NCI-H2196 (cell line): ENCODE results near the gene CCDC201.
"Not testable (repeated sequence)": the region's sequence is repeated elsewhere in the genome, so short reads cannot be mapped to it uniquely, and the experiment has no call there.

Experiments used
- DNase-seq: peaks from one replicate; lab custom pipeline; 2025; ENCODE audit not compliant: unreplicated experiment; lab: John Stamatoyannopoulos, UW

The CCDC201 gene

DNA sequence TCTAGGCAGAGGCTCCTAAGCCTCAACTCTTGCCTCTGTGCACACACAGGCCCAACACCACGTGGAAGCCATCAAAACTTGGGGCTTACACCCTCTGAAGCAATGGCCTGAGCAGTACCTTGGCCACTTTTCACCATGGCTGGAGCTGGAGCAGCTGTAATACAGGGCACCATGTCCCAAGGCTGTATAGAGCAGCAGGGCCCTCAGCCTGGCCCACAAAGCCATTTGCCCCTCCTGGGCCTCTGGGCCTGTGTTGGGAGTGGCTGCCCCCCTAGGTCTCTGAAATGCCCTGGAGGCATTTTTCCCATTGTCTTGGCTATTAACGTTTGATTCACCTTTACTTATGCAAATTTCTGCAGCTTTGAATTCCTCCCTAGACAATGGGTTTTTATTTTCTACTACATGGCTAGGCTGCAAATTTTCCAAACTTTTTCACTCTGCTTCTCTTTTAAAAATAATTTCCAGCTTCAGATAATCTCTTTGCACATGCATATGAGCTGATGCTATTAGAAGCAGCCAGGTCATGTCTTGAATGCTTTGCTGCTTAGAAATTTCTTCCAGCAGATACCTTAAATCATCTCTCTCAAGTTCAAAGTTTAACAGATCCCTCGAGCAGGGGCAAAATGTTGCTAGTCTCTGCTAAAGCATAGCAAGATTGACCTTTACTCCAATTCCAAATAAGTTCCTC, 5.7 kb upstream of the CCDC201 start:
- no peak for DNase-seq

DNA sequence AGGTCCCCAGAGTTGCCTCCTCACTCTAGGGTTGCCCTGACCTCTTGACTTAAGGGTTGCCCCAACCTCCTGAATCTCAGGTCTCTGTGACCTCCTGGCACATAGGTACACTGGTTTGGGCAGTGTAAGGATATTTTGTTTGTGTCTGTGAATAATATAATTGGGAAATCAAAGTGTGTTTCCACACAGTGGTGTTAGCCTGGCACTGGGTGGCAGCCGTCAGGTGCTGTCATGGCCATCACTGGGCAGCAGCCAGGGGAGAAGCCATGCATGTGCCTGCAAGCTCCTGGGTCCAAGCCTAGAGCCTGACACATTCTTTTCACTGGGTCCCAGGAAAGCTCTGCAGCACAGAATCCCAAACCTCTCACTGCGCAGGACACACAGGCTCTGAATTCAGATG, 3.6 kb upstream of the CCDC201 start:
- DNase-seq, result no peak

DNA sequence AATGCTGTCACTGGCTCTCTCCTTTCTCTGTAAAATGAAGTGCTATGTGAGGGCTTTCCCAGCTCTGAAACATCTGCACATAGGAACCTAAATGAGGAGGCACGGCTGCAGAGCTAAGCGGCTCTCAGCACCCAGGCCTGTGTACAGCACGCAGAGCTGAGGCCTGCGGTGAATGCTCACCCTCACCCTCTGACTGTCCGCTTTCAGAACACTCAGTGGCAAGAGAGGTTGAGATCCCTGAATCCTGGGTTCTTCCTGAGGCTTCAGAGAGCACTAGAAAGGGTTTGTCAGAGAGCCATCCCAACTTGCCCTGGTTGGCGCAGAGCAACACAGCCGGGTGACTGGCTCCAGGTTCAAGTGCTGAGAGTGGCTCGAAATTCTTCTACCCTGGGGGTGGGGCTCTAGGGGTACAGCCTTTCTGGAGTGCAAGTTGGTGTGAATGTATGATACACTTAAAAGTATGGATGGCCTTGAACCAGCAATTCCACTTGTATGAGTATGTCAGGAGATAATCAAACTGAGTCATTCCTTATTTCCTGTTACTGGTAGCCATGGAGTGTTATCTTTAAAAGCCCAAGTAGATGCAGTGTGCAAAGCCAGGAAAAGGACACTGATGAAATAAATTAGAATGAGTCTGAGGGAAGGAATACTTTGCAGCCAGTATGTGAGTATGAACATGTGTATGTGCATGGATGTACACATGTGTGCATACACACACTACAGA, 1.7 kb upstream of the CCDC201 start:
- no peak for DNase-seq

DNA sequence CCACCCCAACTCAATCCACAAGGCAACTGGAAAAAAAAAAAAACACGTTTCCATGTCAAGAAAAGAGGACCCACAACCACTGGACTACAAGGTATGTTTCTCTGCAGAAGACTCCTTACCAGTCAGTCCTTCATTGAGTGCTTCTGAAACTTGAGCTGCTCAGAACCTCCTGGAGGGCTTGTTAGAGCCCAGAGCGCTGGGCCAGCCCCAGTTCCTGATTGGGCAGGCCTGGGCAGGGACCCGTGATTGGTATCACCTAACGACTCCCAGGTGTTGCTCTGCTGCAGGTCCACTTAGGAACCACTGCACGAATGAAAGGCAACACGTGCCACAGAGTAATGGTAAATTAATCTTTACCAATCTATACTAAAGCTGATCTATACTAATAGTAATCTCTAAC, 473 bp upstream of the CCDC201 start:
- DNase-seq, result no peak

DNA sequence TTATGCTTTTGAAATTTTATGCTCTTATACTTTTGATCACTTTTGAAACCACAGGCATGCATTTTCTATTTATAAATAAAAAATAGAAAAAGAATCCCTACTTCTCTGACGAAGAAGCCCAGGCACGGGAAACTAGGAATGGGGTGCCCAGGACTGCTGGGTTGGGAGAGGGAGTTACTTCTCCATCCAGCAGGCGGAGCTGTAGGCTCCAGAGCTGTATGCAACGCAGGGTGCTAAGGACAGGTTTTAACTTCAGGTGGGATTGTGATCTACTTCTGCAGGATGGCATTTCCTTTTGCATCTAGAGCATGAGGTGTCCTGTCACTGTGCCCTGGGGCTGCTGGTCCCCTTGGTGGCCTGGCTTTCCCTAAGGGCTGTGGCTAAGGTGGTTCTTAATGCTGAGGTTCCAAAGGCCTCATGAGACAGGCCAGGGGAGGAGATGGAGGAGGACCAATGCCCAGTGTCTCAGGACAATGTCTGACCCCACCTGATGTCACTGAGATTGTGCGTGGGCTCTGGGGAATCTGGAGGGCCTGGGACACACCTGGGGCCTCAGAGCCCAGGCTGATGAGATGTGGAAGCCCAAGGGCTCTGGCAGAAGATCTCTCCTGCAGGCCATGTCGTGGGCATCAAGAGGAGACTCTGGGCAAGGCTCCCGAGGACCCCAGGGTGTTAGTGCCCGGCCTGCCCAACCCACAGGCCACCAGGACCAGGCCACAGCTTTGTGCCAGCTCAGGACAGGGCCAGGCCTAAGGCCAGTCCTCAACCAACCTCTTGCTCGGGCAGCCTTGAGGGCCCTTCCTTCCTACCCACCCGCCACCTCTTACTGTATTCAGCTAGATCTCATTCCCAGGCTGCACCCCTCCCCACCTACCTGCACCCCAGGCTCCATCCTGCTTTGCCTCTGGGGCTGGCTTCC, 507 bp downstream of the CCDC201 start:
- DNase-seq, result no peak

DNA sequence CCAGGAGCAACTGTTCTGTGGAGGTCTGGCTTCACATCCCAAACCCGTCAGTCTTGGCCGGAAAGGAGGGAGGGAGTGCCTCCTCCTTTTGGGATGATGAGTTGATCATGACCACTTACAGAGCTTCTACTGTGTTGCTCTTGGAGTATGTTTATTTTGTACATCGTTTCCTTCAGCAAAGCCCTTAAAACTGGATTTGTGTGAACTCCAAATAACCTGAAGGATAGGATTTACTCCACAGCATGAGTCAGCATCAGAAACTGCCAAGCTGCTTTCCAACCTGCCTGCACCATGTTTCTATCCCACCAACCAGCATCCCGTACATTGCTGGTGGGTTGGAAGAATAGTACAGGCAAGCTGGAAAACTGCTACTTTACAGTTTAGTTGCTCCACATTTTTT, 3.5 kb downstream of the CCDC201 start:
- no peak for DNase-seq

DNA sequence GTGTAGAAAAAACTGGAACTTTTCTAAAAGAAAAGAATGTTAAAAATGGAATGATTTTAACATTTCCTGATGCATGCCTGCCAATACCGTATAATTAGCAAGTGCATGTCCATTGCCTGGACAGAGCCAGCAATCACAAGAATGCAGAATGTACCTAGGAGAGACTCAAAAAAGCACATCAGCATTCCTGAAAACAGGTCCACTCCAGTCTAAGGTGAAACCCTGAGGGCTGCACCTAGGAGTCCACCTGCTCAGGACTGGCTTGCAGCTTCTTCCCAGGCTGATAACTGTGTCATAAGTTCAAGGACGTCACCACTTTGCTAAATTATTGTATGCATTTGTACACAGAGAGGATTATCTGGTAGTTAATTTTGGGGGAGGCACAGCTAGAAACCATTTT, 5.4 kb downstream of the CCDC201 start:
- no peak for DNase-seq

DNA sequence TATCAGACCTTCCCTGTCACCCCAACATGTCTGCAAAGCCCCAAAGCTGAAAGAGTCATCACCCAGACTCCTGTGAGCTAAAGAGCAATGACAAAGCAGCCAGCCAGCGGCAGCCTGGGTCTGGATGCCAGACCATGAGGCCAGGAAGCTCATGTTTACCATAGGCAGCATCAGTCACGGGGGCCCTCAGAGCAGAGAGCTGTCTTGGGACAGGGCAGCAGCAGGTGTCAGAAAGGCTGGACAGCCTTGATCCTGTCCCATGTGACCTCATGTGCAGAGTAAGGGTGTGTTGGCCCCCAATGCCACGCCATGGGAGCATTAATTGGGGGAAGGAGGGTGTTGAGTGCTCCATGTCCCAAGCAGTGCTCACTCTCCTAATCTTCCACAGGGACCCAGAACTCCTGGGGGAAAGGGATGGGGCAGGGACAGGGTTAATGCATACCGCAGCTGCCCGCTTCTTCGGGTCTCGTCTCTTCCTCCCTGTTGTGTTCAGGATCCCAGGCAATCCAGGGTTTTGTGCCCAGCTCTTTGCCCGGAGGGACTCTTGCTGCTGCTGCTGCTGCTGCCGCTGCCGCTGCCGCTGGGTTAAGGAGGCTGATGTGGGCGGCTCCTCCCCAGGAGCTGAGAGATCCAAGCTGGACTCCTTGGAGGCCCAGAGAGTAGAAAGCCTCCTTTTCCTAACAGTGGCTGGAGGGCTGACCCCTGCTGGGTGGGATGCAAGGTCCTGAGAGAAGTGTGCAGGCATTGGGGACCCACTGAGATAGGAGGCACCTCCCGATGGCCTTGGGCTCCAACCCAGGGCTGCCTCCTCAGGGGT, 7.1 kb downstream of the CCDC201 start:
- DNase-seq, result no peak

DNA sequence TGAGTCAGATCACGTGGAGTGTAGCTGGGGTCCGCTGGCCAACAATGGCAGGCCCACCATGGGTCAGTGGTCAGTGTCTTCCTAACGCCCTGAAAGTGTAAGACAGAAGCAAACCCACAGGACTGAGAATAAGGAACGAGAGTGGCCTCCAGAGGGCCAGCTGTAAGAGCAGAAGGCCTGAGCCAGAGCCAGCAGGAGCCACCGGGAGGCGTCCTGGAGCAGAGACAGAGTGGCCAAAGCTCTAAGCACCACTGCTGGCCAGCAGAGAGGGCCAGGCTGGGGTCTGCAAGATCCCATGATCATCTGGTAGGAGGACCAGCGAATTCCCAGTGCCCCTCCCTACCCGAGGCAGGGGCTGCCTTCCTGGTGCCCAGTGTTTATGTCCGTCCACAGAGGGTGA, 9.2 kb downstream of the CCDC201 start:
- DNase-seq, result no peak

DNA sequence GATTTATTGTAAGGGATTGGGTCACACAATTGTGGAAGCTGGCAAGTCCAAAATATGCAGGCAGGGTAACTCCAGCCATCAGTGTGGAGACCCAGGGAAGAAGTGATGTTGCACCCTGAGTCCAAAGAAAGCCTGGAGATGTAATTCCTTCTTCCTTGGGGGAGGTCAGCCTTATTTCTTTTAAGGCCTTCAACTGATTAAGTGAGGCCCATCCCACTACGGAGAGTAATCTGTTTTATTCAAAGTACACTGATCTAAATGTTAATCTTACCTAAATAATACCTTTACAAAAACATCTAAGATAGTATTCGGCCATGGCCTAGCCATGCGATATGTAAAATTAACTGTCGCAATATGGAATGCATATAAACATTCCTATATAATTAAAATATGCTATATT, 16.0 kb downstream of the CCDC201 start:
- DNase-seq, result not testable (repeated sequence)

DNA sequence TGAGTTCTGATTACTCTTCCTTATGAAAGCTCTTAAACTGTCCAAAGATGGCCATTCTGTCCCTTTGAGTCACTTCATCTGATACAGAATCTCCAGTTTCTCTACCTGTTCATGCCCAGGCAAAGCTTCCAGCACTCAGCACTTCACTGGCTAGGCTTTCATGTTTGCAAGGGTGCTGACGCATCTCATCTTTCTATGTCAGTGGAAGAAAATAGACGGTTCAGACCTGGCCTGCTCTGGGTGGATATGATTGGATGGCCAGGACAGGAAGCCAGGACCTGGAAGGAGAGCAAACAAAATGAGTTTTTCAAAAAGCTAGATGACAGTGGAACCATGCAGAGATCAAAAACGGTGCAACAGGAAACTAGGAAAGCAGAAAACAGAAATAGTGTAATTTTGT, 17.2 kb downstream of the CCDC201 start:
- peak; percentile 18 for DNase-seq

DNA sequence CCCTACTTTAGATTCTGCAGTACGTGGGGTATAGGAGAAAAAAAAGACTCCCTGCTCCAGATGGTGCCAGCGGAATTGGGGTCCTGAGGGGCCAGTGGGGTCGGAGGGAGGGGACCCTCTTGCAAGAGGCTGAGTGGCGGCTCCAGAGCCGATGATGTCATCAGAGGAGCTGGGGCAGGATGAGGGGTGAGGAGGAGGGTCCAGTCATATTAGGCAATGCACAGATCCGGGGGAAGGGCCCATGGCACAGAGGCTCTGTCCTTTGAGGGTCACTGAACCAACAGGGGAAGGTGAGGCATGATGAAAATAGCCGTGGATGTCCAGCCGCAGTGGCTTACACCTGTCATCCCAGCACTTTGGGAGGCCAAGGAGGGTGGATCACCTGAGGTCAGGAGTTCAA, 19.4 kb downstream of the CCDC201 start:
- DNase-seq, result not testable (repeated sequence)

DNA sequence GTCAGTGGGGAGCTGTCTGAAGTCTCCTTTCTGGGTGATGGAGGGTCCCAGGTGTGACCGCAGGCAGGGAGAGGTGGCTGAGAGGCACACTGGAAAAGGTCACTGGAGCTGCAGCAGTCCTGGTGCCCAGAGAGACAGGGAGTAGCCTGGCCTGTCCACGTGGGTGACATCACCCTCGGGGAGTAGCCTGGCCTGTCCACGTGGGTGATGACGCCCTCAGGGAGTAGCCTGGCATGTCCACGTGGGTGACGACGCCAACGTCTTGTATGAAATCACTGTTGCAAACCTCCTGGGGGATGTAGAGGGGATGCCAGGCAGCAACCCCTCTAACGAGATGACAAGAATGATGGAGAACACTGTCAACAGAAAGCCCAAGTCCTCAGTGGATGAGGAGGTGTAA, 19.9 kb downstream of the CCDC201 start:
- not testable (repeated sequence) for DNase-seq

DNA sequence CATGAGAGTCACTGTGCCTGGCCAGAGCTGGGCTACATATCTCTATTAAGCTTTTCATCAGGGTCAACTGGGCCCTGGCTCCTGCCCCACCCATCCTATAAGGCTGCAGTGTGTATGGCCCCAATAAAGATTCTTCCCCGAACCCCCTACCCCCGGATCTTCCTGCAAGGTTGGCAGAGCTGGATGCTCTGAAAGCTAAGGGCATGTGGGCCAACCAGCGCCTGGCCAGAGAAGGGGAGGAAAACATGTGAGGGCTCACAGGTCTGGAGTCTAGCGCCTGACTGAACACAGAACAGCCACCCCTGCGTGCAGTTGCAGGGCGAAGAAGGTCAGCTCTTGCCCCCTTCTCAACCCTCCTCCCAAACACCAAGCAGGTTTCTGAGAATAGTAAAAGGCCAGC, 24.1 kb downstream of the CCDC201 start:
- not testable (repeated sequence) for DNase-seq

DNA sequence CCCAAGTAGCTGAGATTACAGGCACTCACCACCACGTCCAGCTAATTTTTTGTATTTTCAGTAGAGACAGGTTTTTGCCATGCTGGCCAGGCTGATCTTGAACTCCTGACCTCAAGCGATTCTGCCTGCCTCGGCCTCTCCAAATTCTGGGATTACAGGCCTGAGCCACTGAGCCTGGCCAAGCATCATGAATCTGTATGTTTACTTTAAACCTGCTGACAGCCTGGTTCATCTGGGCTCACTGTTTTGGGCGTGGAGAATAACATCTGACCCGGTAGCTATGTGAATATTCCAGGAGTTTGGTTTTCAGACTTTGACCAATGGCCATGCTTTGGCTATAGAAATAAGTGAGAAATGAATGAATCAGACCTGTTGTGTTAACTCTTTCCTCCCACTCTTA, 26.3 kb downstream of the CCDC201 start:
- not testable (repeated sequence) for DNase-seq

DNA sequence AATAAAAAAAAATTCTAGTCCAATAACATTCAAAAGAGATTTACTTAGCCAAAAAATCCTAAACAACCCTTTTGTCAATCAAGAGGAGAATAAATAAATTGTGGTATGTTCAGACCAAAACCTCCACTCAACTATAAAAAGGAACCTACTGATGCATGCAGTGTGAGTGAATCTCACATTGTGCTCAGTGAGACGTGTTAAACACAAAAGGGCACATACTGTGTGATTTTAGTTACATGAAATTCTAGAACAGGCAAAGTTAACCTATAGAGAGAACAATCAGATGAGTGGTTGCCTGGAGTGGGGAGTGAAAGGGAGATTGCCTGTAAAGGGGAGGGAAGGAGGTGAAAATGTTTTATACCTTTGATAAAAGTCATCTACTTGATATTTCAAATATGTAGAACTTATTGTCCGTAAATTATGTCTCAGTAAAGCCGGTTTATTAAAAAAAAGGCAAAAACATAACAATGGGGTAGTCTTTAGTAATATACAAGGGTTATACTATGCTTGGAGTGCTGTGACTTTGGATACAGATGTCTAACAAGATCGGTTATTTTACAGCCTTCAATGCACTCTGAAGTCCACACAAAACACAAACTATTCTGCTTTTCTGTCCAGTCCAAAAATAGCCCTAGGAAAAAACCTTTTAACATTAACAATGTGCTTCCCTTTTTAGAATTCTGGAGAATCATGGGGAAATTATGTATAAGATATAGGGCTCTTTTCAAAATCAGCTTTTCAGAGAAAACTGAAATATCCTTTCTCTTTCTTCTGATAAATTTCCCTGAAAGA, 30.8 kb downstream of the CCDC201 start:
- not testable (repeated sequence) for DNase-seq

DNA sequence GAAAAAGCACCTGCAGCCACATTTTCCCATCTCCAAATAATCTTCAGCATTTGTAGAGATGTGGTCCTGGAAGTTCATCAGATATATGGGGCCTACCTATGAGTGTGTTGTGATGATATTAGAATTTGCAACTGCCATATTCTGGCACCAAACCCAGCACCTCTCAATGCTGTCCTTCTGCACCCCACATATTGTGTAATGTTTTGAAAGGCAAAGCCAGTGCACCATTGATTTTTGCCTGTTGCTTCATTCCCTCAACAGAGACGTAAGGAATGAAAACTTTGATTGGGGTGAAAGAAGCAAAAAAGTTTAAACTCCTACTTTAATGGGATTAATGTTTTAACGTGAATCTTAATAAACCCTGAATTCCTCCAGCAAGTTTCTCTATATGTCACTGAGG, 34.0 kb downstream of the CCDC201 start:
- DNase-seq, result not testable (repeated sequence)

DNA sequence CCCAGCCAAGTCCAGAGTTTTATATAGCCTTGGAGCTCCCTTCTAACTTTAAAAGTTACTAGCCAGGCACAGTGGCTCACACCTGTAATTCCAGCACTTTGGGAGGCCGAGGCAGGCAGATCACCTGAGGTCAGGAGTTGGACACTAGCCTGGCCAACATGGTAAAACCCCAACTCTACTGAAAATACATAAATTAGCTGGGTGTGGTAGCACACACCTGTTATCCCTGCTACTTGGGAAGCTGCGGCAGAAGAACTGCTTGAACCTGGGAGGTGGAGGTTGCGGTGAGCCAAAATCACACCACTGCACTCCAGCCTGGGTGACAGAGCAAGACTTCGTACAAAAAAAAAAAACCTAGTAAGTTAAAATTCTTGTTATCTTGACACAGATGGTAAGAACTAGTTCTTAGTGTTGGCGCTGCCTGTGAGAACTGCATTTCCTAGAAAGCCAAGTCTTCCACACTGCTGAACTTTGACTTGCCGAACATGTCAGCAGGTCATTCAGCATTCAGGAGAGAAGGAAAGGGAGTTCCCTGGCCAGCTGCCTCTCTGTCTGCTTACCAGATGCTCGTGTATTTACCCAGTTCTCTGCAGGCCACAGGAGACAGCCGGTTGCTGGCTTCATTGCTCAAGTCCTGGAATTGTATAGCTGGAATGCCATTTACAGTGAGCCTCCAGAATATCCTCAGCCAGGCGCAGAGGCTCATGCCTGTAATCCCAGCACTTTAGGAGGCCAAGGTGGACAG, 40.3 kb downstream of the CCDC201 start:
- not testable (repeated sequence) for DNase-seq

DNA sequence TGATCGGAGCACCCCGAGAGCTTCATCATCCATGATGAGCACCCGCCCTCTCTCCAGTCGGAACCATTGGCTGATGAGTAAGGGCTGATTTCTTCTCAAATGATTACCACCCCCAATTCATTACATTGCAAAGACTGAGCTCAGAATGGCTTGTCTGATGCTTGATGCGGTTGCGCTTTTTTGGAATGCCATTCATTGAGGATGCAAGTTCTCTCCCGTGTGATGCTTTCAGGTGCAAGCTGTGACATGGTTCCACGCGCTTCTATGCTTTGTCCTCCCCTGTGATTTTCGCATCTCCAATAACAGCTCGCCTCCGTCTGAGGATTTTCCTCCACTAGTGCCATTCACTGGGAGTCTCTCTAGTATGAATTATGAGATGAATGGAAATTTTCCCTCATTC, 43.0 kb downstream of the CCDC201 start:
- DNase-seq, result not testable (repeated sequence)
